WTC11 (cell line): ENCODE data around the gene GATM. TPM values are rescaled to one million over a fixed set of nuclear protein-coding genes. Genes with fewer than 3 reads are reported as not detected.

Experiments used
- ATAC-seq: fragments of 200-7000 bp; cut with Tn5 transposase; 2 replicates; pipeline ENCODE4 v1.10.0; 2021; ENCODE audit warnings: mild to moderate bottlenecking, moderate library complexity
- CTCF ChIA-PET: fragments of 300-600 bp; sonication (Branson Sonifier 250); formaldehyde crosslinking; loops from one replicate; lab custom pipeline; 2021; ENCODE audit warnings: antibody characterized with exemption; lab: Charles Lee
- POLR2A ChIA-PET: fragments of 350-600 bp; sonication (Branson Sonifier 250); formaldehyde crosslinking; loops from one replicate; lab custom pipeline; 2021; ENCODE audit warnings: antibody characterized with exemption; lab: Charles Lee
- DNase-seq: peaks from one replicate; pipeline ENCODE4 v3.0.0; 2021; ENCODE audit warnings: low spot score
- H3K27ac Mint-ChIP-seq: 2 replicates; pipeline ENCODE4 v1.8.0; 2021; ENCODE audit warnings: mixed read lengths
- H3K27me3 Mint-ChIP-seq: 2 replicates; pipeline ENCODE4 v1.8.0; 2021; ENCODE audit warnings: low read depth, mild to moderate bottlenecking, moderate library complexity, mixed read lengths
- H3K36me3 Mint-ChIP-seq: 2 replicates; pipeline ENCODE4 v1.8.0; 2021; ENCODE audit warnings: mixed read lengths
- H3K4me1 Mint-ChIP-seq: 2 replicates; pipeline ENCODE4 v1.8.0; 2022; ENCODE audit warnings: mixed read lengths
- H3K4me3 Mint-ChIP-seq: 2 replicates; pipeline ENCODE4 v1.8.0; 2021; ENCODE audit warnings: mild to moderate bottlenecking, moderate library complexity, mixed read lengths
- H3K9me3 Mint-ChIP-seq: 2 replicates; pipeline ENCODE4 v1.8.0; 2021; ENCODE audit warnings: mixed read lengths
- CREM ChIP-seq: sonication (generic); formaldehyde crosslinking; IDR thresholded peaks from 2 replicates; pipeline ENCODE4 v1.8.1; 2022; ENCODE audit warnings: mild to moderate bottlenecking, missing genetic modification reagents, moderate library complexity
- ESRRA ChIP-seq: sonication (generic); formaldehyde crosslinking; IDR thresholded peaks from 2 replicates; pipeline ENCODE4 v1.8.1; 2022; ENCODE audit warnings: mild to moderate bottlenecking, missing genetic modification reagents, borderline replicate concordance
- FOXJ3 ChIP-seq: sonication (generic); formaldehyde crosslinking; IDR thresholded peaks from 2 replicates; pipeline ENCODE4 v1.9.0; 2021; ENCODE audit warnings: missing genetic modification reagents, mild to moderate bottlenecking, borderline replicate concordance
- FOXP1 ChIP-seq: sonication (generic); formaldehyde crosslinking; IDR thresholded peaks from 2 replicates; pipeline ENCODE4 v1.8.0; 2022; ENCODE audit warnings: missing genetic modification reagents, mild to moderate bottlenecking, moderate library complexity, borderline replicate concordance
- IRF2 ChIP-seq: sonication (generic); formaldehyde crosslinking; IDR thresholded peaks from 2 replicates; pipeline ENCODE4 v1.8.0; 2022; ENCODE audit warnings: low read depth, missing genetic modification reagents, borderline replicate concordance
- JUN ChIP-seq: sonication (generic); formaldehyde crosslinking; IDR thresholded peaks from 2 replicates; pipeline ENCODE4 v1.8.0; 2023; ENCODE audit warnings: mild to moderate bottlenecking, missing genetic modification reagents
- MYBL2 ChIP-seq: sonication (generic); formaldehyde crosslinking; IDR thresholded peaks from 2 replicates; pipeline ENCODE4 v1.8.1; 2023; ENCODE audit warnings: mild to moderate bottlenecking, moderate library complexity, missing genetic modification reagents
- OVOL2 ChIP-seq: fragments of 250-450 bp; sonication (Bioruptor Pico); IDR thresholded peaks from 2 replicates; pipeline ENCODE4 v1.9.0; 2021; ENCODE audit warnings: mild to moderate bottlenecking, borderline replicate concordance
- RELA ChIP-seq: sonication (generic); formaldehyde crosslinking; IDR thresholded peaks from 2 replicates; pipeline ENCODE4 v1.8.1; 2022; ENCODE audit warnings: missing genetic modification reagents, mild to moderate bottlenecking, borderline replicate concordance
- SOX15 ChIP-seq: fragments of 250-450 bp; sonication (Bioruptor Pico); IDR thresholded peaks from 2 replicates; pipeline ENCODE4 v1.9.0; 2021; ENCODE audit warnings: mild to moderate bottlenecking
- SP1 ChIP-seq: sonication (generic); formaldehyde crosslinking; conservative IDR thresholded peaks from 2 replicates; pipeline ENCODE4 v1.8.1; 2022; ENCODE audit warnings: missing genetic modification reagents
- TP53 ChIP-seq: sonication (generic); formaldehyde crosslinking; IDR thresholded peaks from 2 replicates; pipeline ENCODE4 v1.8.1; 2023; ENCODE audit warnings: mild to moderate bottlenecking, missing genetic modification reagents
- ZNF219 ChIP-seq: sonication (generic); formaldehyde crosslinking; IDR thresholded peaks from 2 replicates; pipeline ENCODE4 v1.8.0; 2023; ENCODE audit warnings: missing genetic modification reagents, mild to moderate bottlenecking, borderline replicate concordance
- ZNF317 ChIP-seq: sonication (generic); formaldehyde crosslinking; IDR thresholded peaks from 2 replicates; pipeline ENCODE4 v1.8.1; 2023; ENCODE audit warnings: low read depth, mild to moderate bottlenecking, moderate library complexity, missing genetic modification reagents, borderline replicate concordance
- ZNF396 ChIP-seq: fragments of 250-450 bp; sonication (Bioruptor Pico); IDR thresholded peaks from 2 replicates; pipeline ENCODE4 v1.8.0; 2021; ENCODE audit warnings: mild to moderate bottlenecking, moderate library complexity, borderline replicate concordance
- ZNF423 ChIP-seq: fragments of 250-450 bp; sonication (Bioruptor Pico); IDR thresholded peaks from 2 replicates; pipeline ENCODE4 v2.1.2; 2022; ENCODE audit warnings: mild to moderate bottlenecking, moderate library complexity
- total RNA-seq: library from RNA; stranded (reverse); gene quantifications from 3 replicates; pipeline ENCODE4 v1.2.3, GENCODE V29; 2021
- TF ChIP-seq, protein P1 (sequence below): sonication (generic); formaldehyde crosslinking; IDR thresholded peaks from 2 replicates; pipeline ENCODE4 v1.8.1; 2022; ENCODE audit warnings: mild to moderate bottlenecking, moderate library complexity, missing genetic modification reagents
- TF ChIP-seq, protein P2 (sequence below): fragments of 250-450 bp; sonication (Bioruptor Pico); IDR thresholded peaks from 2 replicates; pipeline ENCODE4 v1.9.0; 2021; ENCODE audit warnings: moderate library complexity, mild to moderate bottlenecking, inconsistent platforms, borderline replicate concordance
- TF ChIP-seq, protein P3 (sequence below): sonication (generic); formaldehyde crosslinking; IDR thresholded peaks from 2 replicates; pipeline ENCODE4 v1.8.0; 2023; ENCODE audit warnings: mild to moderate bottlenecking, missing genetic modification reagents
- TF ChIP-seq, protein P4 (sequence below): sonication (generic); formaldehyde crosslinking; IDR thresholded peaks from 2 replicates; pipeline ENCODE4 v1.8.1; 2022; ENCODE audit warnings: low read depth, missing genetic modification reagents, borderline replicate concordance
- TF ChIP-seq, protein P5 (sequence below): sonication (generic); formaldehyde crosslinking; IDR thresholded peaks from 2 replicates; pipeline ENCODE4 v1.8.0; 2022; ENCODE audit warnings: missing genetic modification reagents
- TF ChIP-seq, protein P6 (sequence below): sonication (generic); formaldehyde crosslinking; IDR thresholded peaks from 2 replicates; pipeline ENCODE4 v1.8.0; 2022; ENCODE audit warnings: mild to moderate bottlenecking, missing genetic modification reagents

GATM gene
- total RNA-seq, 1 experiment from 2014 or later: 10.1 TPM

DNA sequence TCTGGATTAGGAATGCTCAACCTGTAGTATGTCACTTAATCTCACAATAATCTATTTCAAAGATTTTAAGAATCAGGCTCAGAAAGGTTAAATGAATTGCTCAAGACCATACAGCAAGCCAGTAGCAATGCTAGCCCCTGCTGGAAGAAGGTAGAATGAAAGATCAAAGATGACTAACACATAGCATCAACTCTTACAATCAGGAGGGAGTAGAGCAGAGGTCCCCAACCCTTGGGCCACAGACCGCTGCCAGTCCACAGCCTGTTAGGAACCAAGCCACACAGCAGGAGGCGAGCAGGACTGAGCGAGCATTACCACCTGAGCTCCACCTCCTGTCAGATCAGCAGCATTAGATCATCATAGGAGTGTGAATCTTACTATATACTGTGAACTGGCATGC lies 15.5 kb upstream of the GATM start (continued):
- TF ChIP-seq, protein P1, sequence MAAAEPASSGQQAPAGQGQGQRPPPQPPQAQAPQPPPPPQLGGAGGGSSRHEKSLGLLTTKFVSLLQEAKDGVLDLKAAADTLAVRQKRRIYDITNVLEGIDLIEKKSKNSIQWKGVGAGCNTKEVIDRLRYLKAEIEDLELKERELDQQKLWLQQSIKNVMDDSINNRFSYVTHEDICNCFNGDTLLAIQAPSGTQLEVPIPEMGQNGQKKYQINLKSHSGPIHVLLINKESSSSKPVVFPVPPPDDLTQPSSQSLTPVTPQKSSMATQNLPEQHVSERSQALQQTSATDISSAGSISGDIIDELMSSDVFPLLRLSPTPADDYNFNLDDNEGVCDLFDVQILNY (CRISPR knock-in tag): no peak
- TF ChIP-seq, protein P2, sequence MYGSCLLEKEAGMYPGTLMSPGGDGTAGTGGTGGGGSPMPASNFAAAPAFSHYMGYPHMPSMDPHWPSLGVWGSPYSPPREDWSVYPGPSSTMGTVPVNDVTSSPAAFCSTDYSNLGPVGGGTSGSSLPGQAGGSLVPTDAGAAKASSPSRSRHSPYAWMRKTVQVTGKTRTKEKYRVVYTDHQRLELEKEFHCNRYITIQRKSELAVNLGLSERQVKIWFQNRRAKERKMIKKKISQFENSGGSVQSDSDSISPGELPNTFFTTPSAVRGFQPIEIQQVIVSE (CRISPR knock-in tag): no peak
- TF ChIP-seq IRF2 (CRISPR knock-in tag): no peak
- TF ChIP-seq, all 79 proteins: peak for 0

DNA sequence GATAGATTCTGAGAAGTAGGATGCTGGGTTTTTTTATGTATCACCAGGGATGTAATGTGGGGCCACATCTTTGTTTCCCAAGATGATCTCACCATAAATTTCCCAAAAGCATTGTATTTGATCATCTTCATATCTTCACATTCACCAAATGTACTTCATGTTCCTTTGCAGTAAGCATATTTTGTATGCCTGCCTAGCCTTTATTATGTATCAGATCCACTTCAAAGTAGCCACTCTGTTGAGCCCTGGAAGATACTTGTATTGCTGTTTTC lies 14.2 kb upstream of the GATM start:
- Mint-ChIP-seq H3K4me1 (no peaks in the 10 kb centered on the region), H3K36me3 (no peaks in the 10 kb centered on the region), H3K27ac (no peak overlapping the region), H3K4me3 (no peak overlapping the region), H3K27me3 (peaks cover 77% of the 10 kb centered on the region), H3K9me3 (no peaks in the 10 kb centered on the region)
- DNase-seq: no peak
- ATAC-seq: no peak
- ChIA-PET POLR2A (no interaction called here), CTCF (interaction anchor here (1.0 to 2.0 kb wide), 3 partner anchors 78 to 230 kb away, joined by 4 to 7 read pairs (median 5); no protein-coding TSS in a partner anchor)
- TF ChIP-seq SP1: no peak
- no peak for TF ChIP-seq OVOL2 (CRISPR knock-in tag)
- TF ChIP-seq ESRRA (CRISPR knock-in tag): no peak
- TF ChIP-seq RELA: no peak
- no peak for TF ChIP-seq FOXJ3 (CRISPR knock-in tag)
- TF ChIP-seq, protein P3, sequence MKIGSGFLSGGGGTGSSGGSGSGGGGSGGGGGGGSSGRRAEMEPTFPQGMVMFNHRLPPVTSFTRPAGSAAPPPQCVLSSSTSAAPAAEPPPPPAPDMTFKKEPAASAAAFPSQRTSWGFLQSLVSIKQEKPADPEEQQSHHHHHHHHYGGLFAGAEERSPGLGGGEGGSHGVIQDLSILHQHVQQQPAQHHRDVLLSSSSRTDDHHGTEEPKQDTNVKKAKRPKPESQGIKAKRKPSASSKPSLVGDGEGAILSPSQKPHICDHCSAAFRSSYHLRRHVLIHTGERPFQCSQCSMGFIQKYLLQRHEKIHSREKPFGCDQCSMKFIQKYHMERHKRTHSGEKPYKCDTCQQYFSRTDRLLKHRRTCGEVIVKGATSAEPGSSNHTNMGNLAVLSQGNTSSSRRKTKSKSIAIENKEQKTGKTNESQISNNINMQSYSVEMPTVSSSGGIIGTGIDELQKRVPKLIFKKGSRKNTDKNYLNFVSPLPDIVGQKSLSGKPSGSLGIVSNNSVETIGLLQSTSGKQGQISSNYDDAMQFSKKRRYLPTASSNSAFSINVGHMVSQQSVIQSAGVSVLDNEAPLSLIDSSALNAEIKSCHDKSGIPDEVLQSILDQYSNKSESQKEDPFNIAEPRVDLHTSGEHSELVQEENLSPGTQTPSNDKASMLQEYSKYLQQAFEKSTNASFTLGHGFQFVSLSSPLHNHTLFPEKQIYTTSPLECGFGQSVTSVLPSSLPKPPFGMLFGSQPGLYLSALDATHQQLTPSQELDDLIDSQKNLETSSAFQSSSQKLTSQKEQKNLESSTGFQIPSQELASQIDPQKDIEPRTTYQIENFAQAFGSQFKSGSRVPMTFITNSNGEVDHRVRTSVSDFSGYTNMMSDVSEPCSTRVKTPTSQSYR (CRISPR knock-in tag): no peak

DNA sequence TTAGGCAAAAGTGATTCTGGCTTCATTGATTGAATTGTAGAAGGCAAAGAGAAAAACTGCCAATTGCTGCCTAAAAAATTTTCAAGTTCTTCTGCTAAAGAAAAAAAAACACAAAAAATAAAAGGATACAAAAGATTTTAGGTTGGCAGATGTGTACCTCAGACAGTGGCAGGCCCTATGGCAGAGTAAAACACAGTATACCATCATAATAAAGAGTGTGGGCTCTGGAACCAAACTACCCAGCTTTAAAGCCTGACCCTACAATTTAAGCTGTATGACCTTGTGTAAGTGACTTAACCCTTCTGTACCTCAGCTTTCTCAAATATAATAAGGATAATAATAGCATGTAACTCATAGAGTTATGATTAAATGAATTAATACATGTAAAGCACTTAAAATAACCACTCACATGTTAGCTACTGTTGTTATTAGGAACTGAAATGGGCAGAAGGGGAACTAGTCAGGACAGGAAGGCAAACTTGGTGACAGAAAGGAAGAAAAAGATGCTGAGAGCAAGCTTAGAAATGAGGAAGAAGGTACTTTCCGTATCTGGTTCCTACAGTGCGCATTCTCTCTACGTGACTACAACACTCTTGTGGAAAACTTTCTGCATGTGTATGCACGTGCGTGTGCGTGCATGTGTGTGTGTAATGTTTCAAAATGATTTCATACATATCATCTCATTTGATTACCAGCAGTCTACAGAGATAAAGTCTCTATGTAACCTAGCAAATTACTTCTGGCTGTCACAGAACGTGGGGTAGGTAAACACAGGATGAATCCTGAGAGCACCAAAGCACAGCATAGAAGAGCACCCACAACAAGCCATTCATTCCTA lies 13.6 kb upstream of the GATM start:
- Mint-ChIP-seq H3K27ac (no peak overlapping the region), H3K4me1 (no peaks in the 10 kb centered on the region), H3K9me3 (no peaks in the 10 kb centered on the region), H3K4me3 (no peak overlapping the region), H3K36me3 (no peaks in the 10 kb centered on the region), H3K27me3 (peaks cover 77% of the 10 kb centered on the region)
- no peak for ATAC-seq
- POLR2A ChIA-PET: no interaction called here
- CTCF ChIA-PET: interaction anchor here (0.6 to 2.0 kb wide), 5 partner anchors 10 to 229 kb away, joined by 3 to 7 read pairs (median 4); a partner anchor contains a TSS
- no peak for DNase-seq
- TF ChIP-seq ZNF219: no peak
- TF ChIP-seq SOX15: no peak
- TF ChIP-seq JUN (CRISPR knock-in tag): no peak
- no peak for TF ChIP-seq TP53 (CRISPR knock-in tag)
- TF ChIP-seq, protein P4, sequence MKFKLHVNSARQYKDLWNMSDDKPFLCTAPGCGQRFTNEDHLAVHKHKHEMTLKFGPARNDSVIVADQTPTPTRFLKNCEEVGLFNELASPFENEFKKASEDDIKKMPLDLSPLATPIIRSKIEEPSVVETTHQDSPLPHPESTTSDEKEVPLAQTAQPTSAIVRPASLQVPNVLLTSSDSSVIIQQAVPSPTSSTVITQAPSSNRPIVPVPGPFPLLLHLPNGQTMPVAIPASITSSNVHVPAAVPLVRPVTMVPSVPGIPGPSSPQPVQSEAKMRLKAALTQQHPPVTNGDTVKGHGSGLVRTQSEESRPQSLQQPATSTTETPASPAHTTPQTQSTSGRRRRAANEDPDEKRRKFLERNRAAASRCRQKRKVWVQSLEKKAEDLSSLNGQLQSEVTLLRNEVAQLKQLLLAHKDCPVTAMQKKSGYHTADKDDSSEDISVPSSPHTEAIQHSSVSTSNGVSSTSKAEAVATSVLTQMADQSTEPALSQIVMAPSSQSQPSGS: no peak
- no peak for TF ChIP-seq ZNF396
- no peak for TF ChIP-seq ZNF423 (CRISPR knock-in tag)
- TF ChIP-seq CREM (CRISPR knock-in tag): no peak
- no peak for TF ChIP-seq ZNF317
- TF ChIP-seq ESRRA (CRISPR knock-in tag): no peak
- TF ChIP-seq MYBL2: no peak
- TF ChIP-seq, protein P5, sequence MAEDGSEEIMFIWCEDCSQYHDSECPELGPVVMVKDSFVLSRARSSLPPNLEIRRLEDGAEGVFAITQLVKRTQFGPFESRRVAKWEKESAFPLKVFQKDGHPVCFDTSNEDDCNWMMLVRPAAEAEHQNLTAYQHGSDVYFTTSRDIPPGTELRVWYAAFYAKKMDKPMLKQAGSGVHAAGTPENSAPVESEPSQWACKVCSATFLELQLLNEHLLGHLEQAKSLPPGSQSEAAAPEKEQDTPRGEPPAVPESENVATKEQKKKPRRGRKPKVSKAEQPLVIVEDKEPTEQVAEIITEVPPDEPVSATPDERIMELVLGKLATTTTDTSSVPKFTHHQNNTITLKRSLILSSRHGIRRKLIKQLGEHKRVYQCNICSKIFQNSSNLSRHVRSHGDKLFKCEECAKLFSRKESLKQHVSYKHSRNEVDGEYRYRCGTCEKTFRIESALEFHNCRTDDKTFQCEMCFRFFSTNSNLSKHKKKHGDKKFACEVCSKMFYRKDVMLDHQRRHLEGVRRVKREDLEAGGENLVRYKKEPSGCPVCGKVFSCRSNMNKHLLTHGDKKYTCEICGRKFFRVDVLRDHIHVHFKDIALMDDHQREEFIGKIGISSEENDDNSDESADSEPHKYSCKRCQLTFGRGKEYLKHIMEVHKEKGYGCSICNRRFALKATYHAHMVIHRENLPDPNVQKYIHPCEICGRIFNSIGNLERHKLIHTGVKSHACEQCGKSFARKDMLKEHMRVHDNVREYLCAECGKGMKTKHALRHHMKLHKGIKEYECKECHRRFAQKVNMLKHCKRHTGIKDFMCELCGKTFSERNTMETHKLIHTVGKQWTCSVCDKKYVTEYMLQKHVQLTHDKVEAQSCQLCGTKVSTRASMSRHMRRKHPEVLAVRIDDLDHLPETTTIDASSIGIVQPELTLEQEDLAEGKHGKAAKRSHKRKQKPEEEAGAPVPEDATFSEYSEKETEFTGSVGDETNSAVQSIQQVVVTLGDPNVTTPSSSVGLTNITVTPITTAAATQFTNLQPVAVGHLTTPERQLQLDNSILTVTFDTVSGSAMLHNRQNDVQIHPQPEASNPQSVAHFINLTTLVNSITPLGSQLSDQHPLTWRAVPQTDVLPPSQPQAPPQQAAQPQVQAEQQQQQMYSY: no peak
- no peak for TF ChIP-seq FOXP1 (CRISPR knock-in tag)
- TF ChIP-seq, protein P6, sequence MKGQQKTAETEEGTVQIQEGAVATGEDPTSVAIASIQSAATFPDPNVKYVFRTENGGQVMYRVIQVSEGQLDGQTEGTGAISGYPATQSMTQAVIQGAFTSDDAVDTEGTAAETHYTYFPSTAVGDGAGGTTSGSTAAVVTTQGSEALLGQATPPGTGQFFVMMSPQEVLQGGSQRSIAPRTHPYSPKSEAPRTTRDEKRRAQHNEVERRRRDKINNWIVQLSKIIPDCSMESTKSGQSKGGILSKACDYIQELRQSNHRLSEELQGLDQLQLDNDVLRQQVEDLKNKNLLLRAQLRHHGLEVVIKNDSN (CRISPR knock-in tag): no peak
- TF ChIP-seq SP1: no peak
